TTC549 (cell line): Measurements from ENCODE around the gene WARS2.

ENCODE experiments used
- FAIRE-seq: peaks from 2 replicates; lab custom pipeline; 2012; peaks lifted over from hg19 to GRCh38; lab: Jason Lieb, UNC

The WARS2 gene

GRCh38 chr1:119015547-119015946, 124.9 kb downstream of the WARS2 start:
- FAIRE-seq = no peak

- FAIRE-seq = no peak
Measured at GRCh38 chr1:119012383-119012782, 128.1 kb downstream of the WARS2 start.

- no peak for FAIRE-seq
Measured at GRCh38 chr1:119011706-119012105, 128.7 kb downstream of the WARS2 start.

GRCh38 chr1:119011116-119011515, 129.3 kb downstream of the WARS2 start:
- no peak for FAIRE-seq

GRCh38 chr1:119010201-119010600, 130.3 kb downstream of the WARS2 start:
- no peak for FAIRE-seq

GRCh38 chr1:119009312-119009655, 131.2 kb downstream of the WARS2 start:
- no peak for FAIRE-seq

- FAIRE-seq = no peak
Measured at GRCh38 chr1:119008483-119009311, 131.8 kb downstream of the WARS2 start.

GRCh38 chr1:119007670-119008482, 132.6 kb downstream of the WARS2 start:
- no peak for FAIRE-seq

- no peak for FAIRE-seq
Measured at GRCh38 chr1:119007339-119007669, 133.1 kb downstream of the WARS2 start.

- FAIRE-seq = no peak
Measured at GRCh38 chr1:119006406-119007279, 133.8 kb downstream of the WARS2 start.

GRCh38 chr1:119005724-119006405, 134.6 kb downstream of the WARS2 start:
- no peak for FAIRE-seq

GRCh38 chr1:119004781-119005180, 135.7 kb downstream of the WARS2 start:
- no peak for FAIRE-seq

- no peak for FAIRE-seq
Measured at GRCh38 chr1:119004129-119004527, 136.3 kb downstream of the WARS2 start.

- no peak for FAIRE-seq
Measured at GRCh38 chr1:119003413-119004128, 136.9 kb downstream of the WARS2 start.

GRCh38 chr1:119002028-119002686, 138.3 kb downstream of the WARS2 start:
- no peak for FAIRE-seq

- FAIRE-seq = no peak
Measured at GRCh38 chr1:119001181-119002027, 139.0 kb downstream of the WARS2 start.

- no peak for FAIRE-seq
Measured at GRCh38 chr1:119000371-119001180, 139.9 kb downstream of the WARS2 start.

- FAIRE-seq = no peak
Measured at GRCh38 chr1:118999348-119000071, 140.9 kb downstream of the WARS2 start.
